Germinal center (tissue), 1 donor: Measurements from ENCODE around the gene TLCD3A.
"Not testable (repeated sequence)": the region's sequence is repeated elsewhere in the genome, so short reads cannot be mapped to it uniquely, and the experiment has no call there.

Source experiments
- DNase-seq: peaks from one replicate; pipeline ENCODE4 v3.0.0; 2012; ENCODE audit warnings: mixed read lengths, low spot score

TLCD3A gene

GRCh38 chr17:789160-789840, 56.9 kb downstream of the TLCD3A start:
- DNase-seq = no peak

GRCh38 chr17:789931-790873, 57.8 kb downstream of the TLCD3A start:
- DNase-seq = not testable (repeated sequence)

GRCh38 chr17:790874-791247, 58.5 kb downstream of the TLCD3A start:
- DNase-seq = not testable (repeated sequence)

- no peak for DNase-seq
These were observed 59.4 kb downstream of the TLCD3A start for GRCh38 chr17:791829-792228.

- DNase-seq = no peak
These were observed 59.9 kb downstream of the TLCD3A start for GRCh38 chr17:792277-792676.
